Measurements from ENCODE around the gene WDR6. TPM values are rescaled to one million over a fixed set of nuclear protein-coding genes. Genes with fewer than 3 reads are reported as not detected.

Gene WDR6
- total RNA-seq, 4 donors from 2014 or later, result 96.7 to 233 (median 179) TPM

DNA sequence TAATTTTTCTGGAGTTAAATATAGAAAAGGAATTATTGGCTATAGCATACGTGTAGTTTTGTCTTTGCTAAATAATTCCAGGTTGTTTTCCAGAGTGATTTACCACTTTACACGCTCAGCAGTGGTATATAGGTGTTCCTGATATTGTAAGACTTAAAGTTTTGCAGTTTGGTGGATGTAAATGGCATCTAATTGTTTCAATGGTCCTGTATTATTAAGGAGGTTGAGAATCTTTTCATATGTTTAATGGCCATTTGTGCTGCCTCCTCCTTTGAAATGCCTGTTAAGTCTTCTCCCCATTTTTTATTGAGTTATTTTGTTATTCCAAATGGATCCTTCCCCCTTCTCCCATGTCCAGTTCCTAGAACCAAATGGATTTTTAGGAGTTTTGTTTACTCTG, 43.6 kb upstream of the WDR6 start:
- Histone ChIP-seq H3K27me3 (no peaks in the 10 kb centered on the region), H3K9me3 (no peaks in the 10 kb centered on the region), H3K4me1 (no peaks in the 10 kb centered on the region), H3K27ac (no peak overlapping the region), H3K4me3 (no peak overlapping the region), H3K36me3 (peaks cover 0 to 62% (median 0%) of the 10 kb centered on the region in 3 donors)
- TF ChIP-seq POLR2A (IDR thresholded peaks at IDR 0.05), result no peak
- TF ChIP-seq, protein P1, sequence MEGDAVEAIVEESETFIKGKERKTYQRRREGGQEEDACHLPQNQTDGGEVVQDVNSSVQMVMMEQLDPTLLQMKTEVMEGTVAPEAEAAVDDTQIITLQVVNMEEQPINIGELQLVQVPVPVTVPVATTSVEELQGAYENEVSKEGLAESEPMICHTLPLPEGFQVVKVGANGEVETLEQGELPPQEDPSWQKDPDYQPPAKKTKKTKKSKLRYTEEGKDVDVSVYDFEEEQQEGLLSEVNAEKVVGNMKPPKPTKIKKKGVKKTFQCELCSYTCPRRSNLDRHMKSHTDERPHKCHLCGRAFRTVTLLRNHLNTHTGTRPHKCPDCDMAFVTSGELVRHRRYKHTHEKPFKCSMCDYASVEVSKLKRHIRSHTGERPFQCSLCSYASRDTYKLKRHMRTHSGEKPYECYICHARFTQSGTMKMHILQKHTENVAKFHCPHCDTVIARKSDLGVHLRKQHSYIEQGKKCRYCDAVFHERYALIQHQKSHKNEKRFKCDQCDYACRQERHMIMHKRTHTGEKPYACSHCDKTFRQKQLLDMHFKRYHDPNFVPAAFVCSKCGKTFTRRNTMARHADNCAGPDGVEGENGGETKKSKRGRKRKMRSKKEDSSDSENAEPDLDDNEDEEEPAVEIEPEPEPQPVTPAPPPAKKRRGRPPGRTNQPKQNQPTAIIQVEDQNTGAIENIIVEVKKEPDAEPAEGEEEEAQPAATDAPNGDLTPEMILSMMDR (IDR thresholded peaks at IDR 0.05), result no peak
- no peak for DNase-seq

DNA sequence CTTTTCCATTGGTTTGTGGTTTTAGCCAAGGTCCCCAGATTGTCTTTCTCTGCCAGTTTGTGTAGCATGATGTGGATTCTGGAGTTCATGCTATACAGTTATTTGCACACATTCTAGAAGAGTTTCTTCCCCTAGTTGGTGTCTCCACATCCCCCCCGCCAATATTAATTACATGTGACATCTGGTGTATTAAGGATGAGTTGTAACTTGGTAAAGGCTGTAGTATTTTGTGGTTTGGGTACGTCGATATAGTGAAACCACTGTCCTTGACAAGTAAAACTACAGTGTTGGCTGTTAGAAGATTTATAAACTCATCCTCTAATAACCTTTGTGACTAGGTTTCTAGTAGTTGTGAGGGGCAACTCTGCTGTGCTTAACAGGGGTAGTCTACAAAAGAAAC, 40.8 kb upstream of the WDR6 start:
- Histone ChIP-seq H3K27me3 (no peaks in the 10 kb centered on the region), H3K4me3 (no peak overlapping the region), H3K4me1 (no peaks in the 10 kb centered on the region), H3K36me3 (peaks cover 0 to 88% (median 0%) of the 10 kb centered on the region in 3 donors), H3K9me3 (no peaks in the 10 kb centered on the region), H3K27ac (no peak overlapping the region)
- TF ChIP-seq, protein P1 (IDR thresholded peaks at IDR 0.05), result no peak
- TF ChIP-seq POLR2A (IDR thresholded peaks at IDR 0.05), result no peak
- DNase-seq, result no peak

DNA sequence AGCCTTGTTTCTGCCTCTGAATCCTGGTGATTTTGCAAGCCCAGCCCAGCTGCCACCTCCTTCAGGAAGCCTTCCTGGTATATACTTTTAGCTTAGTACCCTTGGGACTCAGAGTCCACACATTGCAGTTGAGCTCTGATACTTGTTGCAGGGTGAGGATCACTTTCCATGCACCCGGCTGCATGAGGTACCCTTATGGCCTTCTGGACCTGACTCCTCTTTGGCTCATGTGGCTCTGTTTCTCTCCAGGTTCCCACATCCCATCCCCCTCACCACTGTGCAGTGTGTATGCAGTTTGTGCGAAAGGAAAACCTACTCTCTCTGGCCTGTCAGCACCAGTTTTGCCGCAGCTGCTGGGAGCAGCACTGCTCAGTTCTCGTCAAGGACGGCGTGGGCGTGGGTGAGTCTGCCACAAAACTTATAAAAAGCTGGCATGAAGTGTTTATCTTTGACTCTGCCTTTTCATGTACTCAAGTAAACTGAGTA, 40.3 kb upstream of the WDR6 start:
- no peak overlapping the region for H3K4me3 ChIP-seq
- H3K4me1 ChIP-seq, result no peaks in the 10 kb centered on the region
- no peaks in the 10 kb centered on the region for H3K27me3 ChIP-seq
- TF ChIP-seq, protein P1 (IDR thresholded peaks at IDR 0.05), result no peak
- no peak for TF ChIP-seq POLR2A (IDR thresholded peaks at IDR 0.05)
- peak in 1 of 3 donors; percentile 36 for DNase-seq
- no peak overlapping the region for H3K27ac ChIP-seq
- peaks cover 0 to 90% (median 0%) of the 10 kb centered on the region in 3 donors for H3K36me3 ChIP-seq
- H3K9me3 ChIP-seq, result no peaks in the 10 kb centered on the region

DNA sequence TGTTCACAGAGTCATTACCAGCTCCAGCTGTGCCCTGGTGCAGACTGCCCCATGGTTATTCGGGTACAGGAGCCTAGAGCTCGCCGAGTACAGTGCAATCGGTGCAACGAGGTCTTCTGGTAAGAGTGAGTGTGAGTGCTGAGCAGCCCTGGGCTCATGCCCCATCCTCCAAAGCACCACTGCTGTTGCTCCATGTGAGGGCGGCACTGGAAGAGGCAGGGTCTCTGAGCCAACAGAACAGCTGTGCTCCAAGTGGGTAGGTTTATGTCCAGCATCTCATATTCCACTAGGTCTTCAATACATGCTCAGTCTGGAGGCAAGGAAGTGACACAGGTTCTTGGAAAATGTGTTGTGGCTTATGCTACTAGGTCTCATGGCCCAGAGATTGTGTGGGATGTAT, 36.6 kb upstream of the WDR6 start:
- TF ChIP-seq POLR2A (IDR thresholded peaks at IDR 0.05), result no peak
- TF ChIP-seq, protein P1 (IDR thresholded peaks at IDR 0.05), result no peak
- Histone ChIP-seq H3K4me1 (no peaks in the 10 kb centered on the region), H3K27ac (no peak overlapping the region), H3K9me3 (no peaks in the 10 kb centered on the region), H3K36me3 (peaks cover 0 to 98% (median 0%) of the 10 kb centered on the region in 3 donors), H3K4me3 (no peak overlapping the region), H3K27me3 (no peaks in the 10 kb centered on the region)
- DNase-seq, result peak in 1 of 3 donors; percentile 26

DNA sequence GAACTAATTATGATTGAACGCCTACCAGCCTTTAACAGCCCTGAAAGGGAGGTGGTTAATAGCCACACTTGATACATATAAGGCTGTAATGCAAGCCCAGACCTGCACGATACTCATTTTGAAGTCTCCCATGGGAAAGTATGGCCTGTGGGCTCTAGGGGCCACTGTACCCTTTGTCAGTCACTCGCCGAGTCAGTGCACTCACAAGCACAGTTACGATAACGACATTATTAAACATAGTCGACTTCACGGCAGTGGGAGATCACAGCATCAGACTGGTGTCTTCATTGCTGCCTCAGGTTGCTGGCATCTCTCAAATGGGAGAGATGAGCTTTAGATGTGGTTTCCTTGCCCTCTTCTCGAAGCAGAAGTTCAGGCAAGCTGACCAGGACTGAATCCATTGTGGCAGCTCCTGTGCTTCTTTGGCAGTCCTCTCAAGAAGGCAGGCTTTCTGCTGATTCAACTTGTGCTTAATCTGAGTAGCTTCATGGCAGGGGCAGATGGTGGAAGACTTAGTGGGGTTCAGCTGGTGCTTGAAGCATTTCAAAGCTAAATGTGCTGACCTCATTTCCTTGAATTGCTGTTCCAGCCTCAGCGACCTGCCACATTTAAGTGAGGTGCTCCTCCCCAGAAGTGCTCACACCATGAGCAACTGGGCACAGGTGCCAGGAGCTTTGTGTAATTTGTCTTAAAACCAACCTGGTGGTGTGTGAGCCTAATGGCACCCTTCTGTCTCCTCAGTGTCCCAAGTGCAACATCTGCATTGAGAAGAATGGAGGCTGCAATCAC, 32.9 kb upstream of the WDR6 start:
- DNase-seq, result peak in 1 of 3 donors; percentile 18
- Histone ChIP-seq H3K27ac (no peak overlapping the region), H3K27me3 (no peaks in the 10 kb centered on the region), H3K36me3 (peaks cover 0 to 98% (median 0%) of the 10 kb centered on the region in 3 donors), H3K4me3 (no peak overlapping the region), H3K4me1 (no peaks in the 10 kb centered on the region), H3K9me3 (no peaks in the 10 kb centered on the region)
- TF ChIP-seq, protein P1 (IDR thresholded peaks at IDR 0.05), result no peak
- TF ChIP-seq POLR2A (IDR thresholded peaks at IDR 0.05), result no peak
